Mesenchymal stem cell (in vitro differentiated cells and primary cell): ENCODE data around the gene NTMT1.

Experiments used
- DNase-seq: peaks from one replicate; pipeline ENCODE4 v3.0.0-alpha.2; 2013
- H2AFZ ChIP-seq: one replicate; pipeline ENCODE4 v1.6.1; 2013; ENCODE audit warnings: low read depth, mild to moderate bottlenecking, control low read depth, inconsistent platforms, low read length, moderate library complexity
- H2AK5ac ChIP-seq: 2 replicates; pipeline ENCODE4 v1.6.1; 2013; ENCODE audit warnings: low read length, moderate library complexity, mild to moderate bottlenecking, inconsistent platforms; ENCODE audit not compliant: severe bottlenecking
- H2BK120ac ChIP-seq: one replicate; pipeline ENCODE4 v1.6.1; 2013; ENCODE audit warnings: low read depth, mild to moderate bottlenecking, inconsistent platforms, low read length, moderate library complexity
- H2BK12ac ChIP-seq, 2 experiments: one replicate each; pipeline ENCODE4 v1.6.1; 2013; ENCODE audit warnings: inconsistent platforms in 2 of 2, low read length in 2 of 2, mild to moderate bottlenecking in 2 of 2, moderate library complexity in 2 of 2, control low read depth in 1 of 2
- H2BK15ac ChIP-seq: one replicate; pipeline ENCODE4 v1.6.1; 2013; ENCODE audit warnings: mild to moderate bottlenecking, low read depth, inconsistent platforms; ENCODE audit not compliant: poor library complexity, severe bottlenecking
- H2BK5ac ChIP-seq: 2 replicates; pipeline ENCODE4 v1.6.1; 2013; ENCODE audit warnings: low read depth, mild to moderate bottlenecking, low read length, control low read depth, inconsistent platforms; ENCODE audit not compliant: poor library complexity, severe bottlenecking
- H3K14ac ChIP-seq, 2 experiments: one replicate each; pipeline ENCODE4 v1.6.1; 2013; ENCODE audit warnings: inconsistent platforms in 2 of 2, low read length in 2 of 2, control low read depth in 1 of 2, mild to moderate bottlenecking in 1 of 2, moderate library complexity in 1 of 2
- H3K18ac ChIP-seq, 2 experiments: one replicate each; pipeline ENCODE4 v1.6.1; 2013; ENCODE audit warnings: inconsistent platforms in 2 of 2, low read length in 2 of 2, control low read depth in 1 of 2, low read depth in 1 of 2, mild to moderate bottlenecking in 1 of 2
- H3K23ac ChIP-seq, 2 experiments: one replicate each; pipeline ENCODE4 v1.6.1; 2013; ENCODE audit warnings: inconsistent platforms in 2 of 2, low read length in 2 of 2, mild to moderate bottlenecking in 2 of 2, moderate library complexity in 2 of 2, control low read depth in 1 of 2
- H3K27ac ChIP-seq: 2 replicates; pipeline ENCODE4 v1.5.1; 2013; ENCODE audit warnings: mild to moderate bottlenecking, moderate library complexity, low read length, control low read depth, inconsistent platforms; ENCODE audit not compliant: poor library complexity, severe bottlenecking
- H3K27me3 ChIP-seq, 2 experiments: 2 replicates each; pipeline versions ENCODE4 v1.6.1 to v1.7.0; 2013; ENCODE audit warnings: low read length in 2 of 2, mild to moderate bottlenecking in 2 of 2, moderate library complexity in 2 of 2, control low read depth in 1 of 2, inconsistent platforms in 1 of 2; ENCODE audit not compliant: control insufficient read depth in 1 of 2, insufficient read depth in 1 of 2
- H3K36me3 ChIP-seq, 2 experiments: 2 replicates each; pipeline versions ENCODE4 v1.6.1 to v1.7.0; 2013; ENCODE audit warnings: low read length in 2 of 2, control low read depth in 1 of 2, inconsistent platforms in 1 of 2, low read depth in 1 of 2, mild to moderate bottlenecking in 1 of 2; ENCODE audit not compliant: insufficient read depth in 2 of 2, control insufficient read depth in 1 of 2
- H3K4ac ChIP-seq, 2 experiments: one replicate each; pipeline ENCODE4 v1.6.1; 2013; ENCODE audit warnings: inconsistent platforms in 2 of 2, low read length in 2 of 2, mild to moderate bottlenecking in 2 of 2, moderate library complexity in 2 of 2, control low read depth in 1 of 2, low read depth in 1 of 2
- H3K4me1 ChIP-seq: 2 replicates; pipeline ENCODE4 v1.6.1; 2013; ENCODE audit warnings: low read depth, low read length, control low read depth; ENCODE audit not compliant: control insufficient read depth, insufficient read depth
- H3K4me2 ChIP-seq: 2 replicates; pipeline ENCODE4 v1.6.1; 2013; ENCODE audit warnings: low read length, mild to moderate bottlenecking, inconsistent platforms; ENCODE audit not compliant: poor library complexity, severe bottlenecking
- H3K4me3 ChIP-seq, 2 experiments: 2 replicates each; pipeline versions ENCODE4 v1.5.1 to v1.7.0; 2013; ENCODE audit warnings: low read length in 2 of 2, mild to moderate bottlenecking in 2 of 2, control low read depth in 1 of 2, low read depth in 1 of 2; ENCODE audit not compliant: insufficient read depth in 1 of 2
- H3K79me1 ChIP-seq: replicated peaks from 2 replicates; pipeline ENCODE4 v1.6.1; 2013; ENCODE audit warnings: mild to moderate bottlenecking, control low read depth, low read length, inconsistent platforms; ENCODE audit not compliant: poor library complexity, severe bottlenecking
- H3K9ac ChIP-seq: 2 replicates; pipeline ENCODE4 v1.7.0; 2013; ENCODE audit warnings: mild to moderate bottlenecking, low read length, moderate library complexity
- H3K9me3 ChIP-seq: 2 replicates; pipeline ENCODE4 v1.7.0; 2013; ENCODE audit warnings: mild to moderate bottlenecking, low read length; ENCODE audit not compliant: control insufficient read depth
- H4K8ac ChIP-seq: one replicate; pipeline ENCODE4 v1.6.1; 2013; ENCODE audit warnings: inconsistent platforms, mild to moderate bottlenecking, low read length, moderate library complexity
- H4K91ac ChIP-seq: one replicate; pipeline ENCODE4 v1.6.1; 2013; ENCODE audit warnings: mild to moderate bottlenecking, low read length, inconsistent platforms
- WGBS: methylation state at CpG from one replicate; pipeline ENCODE4 v1.1.7; 2013; ENCODE audit warnings: mixed read lengths; 5-methylcytosine and 5-hydroxymethylcytosine counted together

The NTMT1 gene

GRCh38 chr9:129609486-129610212 is 16.3 kb upstream of the NTMT1 start:
- Histone ChIP-seq H2BK12ac (peak overlapping the region; percentile 29 to 99), H3K9ac (peak overlapping the region; percentile 84), H3K23ac (no peak overlapping the region), H3K4me1 (peaks cover 42% of the 10 kb centered on the region), H3K79me1 (no peaks in the 10 kb centered on the region), H3K4me2 (peak overlapping the region; percentile 33), H2BK15ac (peak overlapping the region; percentile 96), H2AFZ (peak overlapping the region; percentile 47), H3K4me3 (peak overlapping the region; percentile 31 to 67), H2BK120ac (peak overlapping the region; percentile 83), H3K14ac (peak overlapping the region in 1 of 2 experiments; percentile 62), H3K27me3 (peaks cover 0 to 8% of the 10 kb centered on the region in 2 experiments), H3K36me3 (no peaks in the 10 kb centered on the region), H4K8ac (peak overlapping the region; percentile 97), H2AK5ac (peak overlapping the region; percentile 57), H3K18ac (peak overlapping the region; percentile 55 to 79), H3K27ac (peak overlapping the region; percentile 8), H3K4ac (peak overlapping the region; percentile 68 to 93), H3K9me3 (no peaks in the 10 kb centered on the region), H2BK5ac (peak overlapping the region; percentile 87), H4K91ac (peak overlapping the region; percentile 98)
- WGBS = 42% methylated on average over 17 of the region's 30 CpGs
- DNase-seq = peak; percentile 53

- peaks cover 0 to 8% of the 10 kb centered on the region in 2 experiments for H3K27me3 ChIP-seq
- H3K4me1 ChIP-seq = peaks cover 42% of the 10 kb centered on the region
- DNase-seq = no peak
- peak overlapping the region; percentile 97 for H3K9ac ChIP-seq
- H4K8ac ChIP-seq = peak overlapping the region; percentile 79
- H2BK5ac ChIP-seq = peak overlapping the region; percentile 35
- H2BK120ac ChIP-seq = peak overlapping the region; percentile 83
- peak overlapping the region; percentile 83 to 100 for H3K18ac ChIP-seq
- no peak overlapping the region for H3K27ac ChIP-seq
- H3K23ac ChIP-seq = no peak overlapping the region
- H3K14ac ChIP-seq = no peak overlapping the region
- H2BK15ac ChIP-seq = peak overlapping the region; percentile 98
- H3K4me3 ChIP-seq = peak overlapping the region; percentile 63 to 88
- 0% methylated on average over 1 of the region's 24 CpGs for WGBS
- peak overlapping the region; percentile 96 for H4K91ac ChIP-seq
- peak overlapping the region; percentile 2 for H2AFZ ChIP-seq
- peak overlapping the region in 1 of 2 experiments; percentile 42 for H2BK12ac ChIP-seq
- H2AK5ac ChIP-seq = no peak overlapping the region
- no peaks in the 10 kb centered on the region for H3K36me3 ChIP-seq
- peak overlapping the region; percentile 35 to 99 for H3K4ac ChIP-seq
- H3K9me3 ChIP-seq = no peaks in the 10 kb centered on the region
- H3K4me2 ChIP-seq = peak overlapping the region; percentile 96
- H3K79me1 ChIP-seq = no peaks in the 10 kb centered on the region
These were observed 15.8 kb upstream of the NTMT1 start for GRCh38 chr9:129610213-129610472.

- H3K9me3 ChIP-seq = no peaks in the 10 kb centered on the region
- H3K14ac ChIP-seq = peak overlapping the region in 1 of 2 experiments; percentile 98
- peak; percentile 74 for DNase-seq
- peak overlapping the region; percentile 97 for H3K9ac ChIP-seq
- H3K27ac ChIP-seq = no peak overlapping the region
- H2BK12ac ChIP-seq = peak overlapping the region; percentile 59 to 99
- H3K4me3 ChIP-seq = peak overlapping the region; percentile 63 to 88
- no peaks in the 10 kb centered on the region for H3K36me3 ChIP-seq
- peak overlapping the region; percentile 98 to 99 for H3K4ac ChIP-seq
- H2BK5ac ChIP-seq = peak overlapping the region; percentile 35
- H4K8ac ChIP-seq = peak overlapping the region; percentile 99
- H4K91ac ChIP-seq = peak overlapping the region; percentile 96
- H3K27me3 ChIP-seq = peaks cover 0 to 8% of the 10 kb centered on the region in 2 experiments
- under 1% methylated on average over 52 of the region's 66 CpGs for WGBS
- peak overlapping the region in 1 of 2 experiments; percentile 10 for H3K23ac ChIP-seq
- peak overlapping the region; percentile 75 for H2AFZ ChIP-seq
- H2BK120ac ChIP-seq = peak overlapping the region; percentile 96
- peak overlapping the region; percentile 93 to 100 for H3K18ac ChIP-seq
- peaks cover 42% of the 10 kb centered on the region for H3K4me1 ChIP-seq
- no peaks in the 10 kb centered on the region for H3K79me1 ChIP-seq
- H2AK5ac ChIP-seq = peak overlapping the region; percentile 32
- H2BK15ac ChIP-seq = peak overlapping the region; percentile 98
- peak overlapping the region; percentile 96 for H3K4me2 ChIP-seq
These were observed 15.3 kb upstream of the NTMT1 start for GRCh38 chr9:129610473-129611306.

- peaks cover 42% of the 10 kb centered on the region for H3K4me1 ChIP-seq
- no peaks in the 10 kb centered on the region for H3K9me3 ChIP-seq
- H3K14ac ChIP-seq = peak overlapping the region in 1 of 2 experiments; percentile 81
- H2AFZ ChIP-seq = peak overlapping the region; percentile 75
- peak overlapping the region; percentile 8 to 42 for H3K18ac ChIP-seq
- H3K79me1 ChIP-seq = no peaks in the 10 kb centered on the region
- H2BK12ac ChIP-seq = peak overlapping the region; percentile 9 to 90
- H3K36me3 ChIP-seq = no peaks in the 10 kb centered on the region
- H3K4me2 ChIP-seq = peak overlapping the region; percentile 96
- WGBS = 35% methylated on average over 12 of the region's 12 CpGs
- peak overlapping the region in 1 of 2 experiments; percentile 88 for H3K4me3 ChIP-seq
- no peak overlapping the region for H3K23ac ChIP-seq
- no peak overlapping the region for H2BK5ac ChIP-seq
- H2BK15ac ChIP-seq = no peak overlapping the region
- H4K91ac ChIP-seq = peak overlapping the region; percentile 81
- DNase-seq = no peak
- H3K27ac ChIP-seq = no peak overlapping the region
- peak overlapping the region; percentile 71 to 99 for H3K4ac ChIP-seq
- H3K27me3 ChIP-seq = peaks cover 0 to 8% of the 10 kb centered on the region in 2 experiments
- peak overlapping the region; percentile 97 for H3K9ac ChIP-seq
- H2BK120ac ChIP-seq = no peak overlapping the region
- H4K8ac ChIP-seq = peak overlapping the region; percentile 79
- H2AK5ac ChIP-seq = peak overlapping the region; percentile 88
These were observed 14.6 kb upstream of the NTMT1 start for GRCh38 chr9:129611307-129611800.
